ENCODE measurements around the gene GPANK1. TPM values are rescaled to one million over a fixed set of nuclear protein-coding genes. Genes with fewer than 3 reads are reported as not detected.

The GPANK1 gene
- total RNA-seq, 1 donor from 2014 or later, result 21.0 TPM

DNA sequence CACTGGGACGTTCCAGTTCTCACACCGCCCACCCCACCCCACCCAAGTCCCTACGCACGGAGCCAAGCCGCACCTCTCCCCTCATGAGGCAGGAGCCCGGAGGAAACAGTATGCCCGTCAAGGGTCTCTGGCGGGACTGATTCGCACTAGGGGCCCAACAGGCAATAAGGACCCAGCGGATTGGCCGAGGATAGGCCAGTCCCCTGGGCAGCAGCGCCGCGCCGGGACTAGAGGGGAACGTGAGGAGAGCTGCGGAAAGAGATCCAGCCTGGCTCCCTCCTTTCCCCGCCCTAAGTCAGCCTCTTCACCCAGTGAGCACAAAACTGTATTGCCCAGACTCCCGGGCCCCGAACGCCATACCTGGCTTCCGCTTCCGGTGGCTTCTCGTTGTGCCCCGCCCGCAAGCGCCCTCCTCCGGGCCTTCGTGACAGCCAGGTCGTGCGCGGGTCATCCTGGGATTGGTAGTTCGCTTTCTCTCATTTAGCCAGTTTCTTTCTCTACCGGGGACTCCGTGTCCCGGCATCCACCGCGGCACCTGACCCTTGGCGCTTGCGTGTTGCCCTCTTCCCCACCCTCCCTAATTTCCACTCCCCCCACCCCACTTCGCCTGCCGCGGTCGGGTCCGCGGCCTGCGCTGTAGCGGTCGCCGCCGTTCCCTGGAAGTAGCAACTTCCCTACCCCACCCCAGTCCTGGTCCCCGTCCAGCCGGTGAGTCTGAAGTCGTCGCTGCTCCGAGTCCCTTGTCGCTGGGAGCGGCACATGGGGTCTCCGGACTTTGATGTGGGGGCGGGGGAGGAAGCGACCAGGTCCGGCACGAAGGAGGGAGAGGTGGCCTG is 922 bp upstream of the GPANK1 start, which contains the start of gene CSNK2B:
TSS of gene CSNK2B (plus strand) at position 580 of the 836 bp plus-strand sequence. CDS start 752 bp downstream, outside the sequence.
- Histone ChIP-seq H2AFZ (replicated peaks) (peak within 1 kb of the TSS; percentile 88), H3K4me3 (peak within 1 kb of the TSS; percentile 90), H3K9me3 (ENCODE audit: low read depth) (no peaks in the 10 kb centered on the region), H3K36me3 (no peaks in the 10 kb centered on the region), H3F3A (ENCODE audit: low read depth) (peaks cover 33% of the 10 kb centered on the region), H3K4me1 (peaks cover 17% of the 10 kb centered on the region), H3K9ac (peak within 1 kb of the TSS; percentile 84), H4K20me1 (ENCODE audit: low read depth) (no peaks in the 10 kb centered on the region), H3K79me2 (ENCODE audit: low read depth) (peaks cover 57% of the 10 kb centered on the region), H3K27me3 (no peaks in the 10 kb centered on the region), H3K4me2 (peak within 1 kb of the TSS; percentile 85), H3K27ac (peak within 1 kb of the TSS; percentile 93)
- Mint-ChIP-seq H3K4me1 (peaks cover 41% of the 10 kb centered on the region), H3K27me3 (ENCODE audit: insufficient read depth, low read depth) (peaks cover 5% of the 10 kb centered on the region), H3K9me3 (no peaks in the 10 kb centered on the region), H3K27ac (peak within 1 kb of the TSS; percentile 97), H3K4me3 (peak within 1 kb of the TSS; percentile 97), H3K36me3 (peaks cover 23% of the 10 kb centered on the region)
- TF ChIP-seq EZH2 (IDR thresholded peaks at IDR 0.05), result no peak
- TF ChIP-seq EZH2phosphoT487 (IDR thresholded peaks at IDR 0.05), result no peak
- TF ChIP-seq, protein P1, sequence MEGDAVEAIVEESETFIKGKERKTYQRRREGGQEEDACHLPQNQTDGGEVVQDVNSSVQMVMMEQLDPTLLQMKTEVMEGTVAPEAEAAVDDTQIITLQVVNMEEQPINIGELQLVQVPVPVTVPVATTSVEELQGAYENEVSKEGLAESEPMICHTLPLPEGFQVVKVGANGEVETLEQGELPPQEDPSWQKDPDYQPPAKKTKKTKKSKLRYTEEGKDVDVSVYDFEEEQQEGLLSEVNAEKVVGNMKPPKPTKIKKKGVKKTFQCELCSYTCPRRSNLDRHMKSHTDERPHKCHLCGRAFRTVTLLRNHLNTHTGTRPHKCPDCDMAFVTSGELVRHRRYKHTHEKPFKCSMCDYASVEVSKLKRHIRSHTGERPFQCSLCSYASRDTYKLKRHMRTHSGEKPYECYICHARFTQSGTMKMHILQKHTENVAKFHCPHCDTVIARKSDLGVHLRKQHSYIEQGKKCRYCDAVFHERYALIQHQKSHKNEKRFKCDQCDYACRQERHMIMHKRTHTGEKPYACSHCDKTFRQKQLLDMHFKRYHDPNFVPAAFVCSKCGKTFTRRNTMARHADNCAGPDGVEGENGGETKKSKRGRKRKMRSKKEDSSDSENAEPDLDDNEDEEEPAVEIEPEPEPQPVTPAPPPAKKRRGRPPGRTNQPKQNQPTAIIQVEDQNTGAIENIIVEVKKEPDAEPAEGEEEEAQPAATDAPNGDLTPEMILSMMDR (IDR thresholded peaks at IDR 0.05), result no peak
- DNase-seq (ENCODE audit: low spot score), result peak; percentile 98

DNA sequence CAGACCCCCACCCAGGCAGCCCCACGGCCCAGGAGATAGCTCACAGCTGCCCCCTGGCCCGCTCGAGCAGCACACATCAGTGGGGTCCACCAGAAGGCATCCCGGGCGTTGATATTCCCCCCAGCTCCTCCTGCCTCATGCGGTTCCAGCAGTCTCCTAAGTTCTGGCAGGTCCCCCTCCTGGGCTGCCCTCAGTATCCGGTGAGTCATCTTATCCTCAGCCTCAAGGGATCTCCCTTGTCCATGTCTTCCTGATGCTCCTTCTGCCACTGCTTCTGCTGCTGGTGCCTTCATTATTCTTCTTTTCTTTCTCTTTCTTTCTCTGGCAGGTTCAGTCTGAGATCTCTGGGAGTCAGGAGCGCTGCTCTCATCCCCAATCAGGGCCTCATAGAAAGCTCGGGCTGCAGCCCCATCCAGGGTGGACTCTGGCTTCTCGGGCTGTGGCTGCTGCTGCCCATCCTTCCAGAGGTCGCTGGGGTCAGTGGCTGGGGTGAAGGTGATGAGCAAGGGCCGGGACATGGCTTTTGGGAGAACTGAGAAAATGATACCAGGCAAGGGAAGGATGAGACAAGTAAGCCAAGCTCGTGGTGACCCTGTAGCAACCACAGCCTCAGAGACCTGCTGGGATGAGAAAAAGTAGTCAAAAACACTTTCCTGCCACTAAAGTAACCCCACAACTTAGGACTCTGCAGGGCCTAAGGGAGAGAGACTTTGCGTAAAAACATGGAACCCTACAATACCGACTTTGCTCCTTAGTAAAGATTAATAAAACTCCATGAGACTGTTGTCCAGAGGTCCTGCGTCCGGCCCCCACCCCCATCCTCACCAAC is 622 bp downstream of the GPANK1 start:
- Mint-ChIP-seq H3K36me3 (peaks cover 18% of the 10 kb centered on the region), H3K9me3 (no peaks in the 10 kb centered on the region), H3K27me3 (ENCODE audit: insufficient read depth, low read depth) (peaks cover 5% of the 10 kb centered on the region), H3K4me1 (peaks cover 51% of the 10 kb centered on the region), H3K27ac (peak overlapping the region; percentile 97), H3K4me3 (peak overlapping the region; percentile 97)
- H3K4me2 ChIP-seq, result peak overlapping the region; percentile 85
- no peaks in the 10 kb centered on the region for H3K9me3 ChIP-seq (ENCODE audit: low read depth)
- peaks cover 27% of the 10 kb centered on the region for H3K4me1 ChIP-seq
- no peak for DNase-seq (ENCODE audit: low spot score)
- TF ChIP-seq EZH2phosphoT487 (IDR thresholded peaks at IDR 0.05) (no peak), EZH2 (IDR thresholded peaks at IDR 0.05) (no peak)
- TF ChIP-seq, protein P1 (IDR thresholded peaks at IDR 0.05), result no peak
- H3K27me3 ChIP-seq, result no peaks in the 10 kb centered on the region
- no peaks in the 10 kb centered on the region for H3K36me3 ChIP-seq
- peaks cover 70% of the 10 kb centered on the region for H3K79me2 ChIP-seq (ENCODE audit: low read depth)
- peaks cover 38% of the 10 kb centered on the region for H3F3A ChIP-seq (ENCODE audit: low read depth)
- H4K20me1 ChIP-seq (ENCODE audit: low read depth), result peaks cover 10% of the 10 kb centered on the region
- H3K4me3 ChIP-seq, result peak overlapping the region; percentile 90
- H3K27ac ChIP-seq, result peak overlapping the region; percentile 93
- peak overlapping the region; percentile 88 for H2AFZ ChIP-seq (replicated peaks)
- H3K9ac ChIP-seq, result peak overlapping the region; percentile 54

DNA sequence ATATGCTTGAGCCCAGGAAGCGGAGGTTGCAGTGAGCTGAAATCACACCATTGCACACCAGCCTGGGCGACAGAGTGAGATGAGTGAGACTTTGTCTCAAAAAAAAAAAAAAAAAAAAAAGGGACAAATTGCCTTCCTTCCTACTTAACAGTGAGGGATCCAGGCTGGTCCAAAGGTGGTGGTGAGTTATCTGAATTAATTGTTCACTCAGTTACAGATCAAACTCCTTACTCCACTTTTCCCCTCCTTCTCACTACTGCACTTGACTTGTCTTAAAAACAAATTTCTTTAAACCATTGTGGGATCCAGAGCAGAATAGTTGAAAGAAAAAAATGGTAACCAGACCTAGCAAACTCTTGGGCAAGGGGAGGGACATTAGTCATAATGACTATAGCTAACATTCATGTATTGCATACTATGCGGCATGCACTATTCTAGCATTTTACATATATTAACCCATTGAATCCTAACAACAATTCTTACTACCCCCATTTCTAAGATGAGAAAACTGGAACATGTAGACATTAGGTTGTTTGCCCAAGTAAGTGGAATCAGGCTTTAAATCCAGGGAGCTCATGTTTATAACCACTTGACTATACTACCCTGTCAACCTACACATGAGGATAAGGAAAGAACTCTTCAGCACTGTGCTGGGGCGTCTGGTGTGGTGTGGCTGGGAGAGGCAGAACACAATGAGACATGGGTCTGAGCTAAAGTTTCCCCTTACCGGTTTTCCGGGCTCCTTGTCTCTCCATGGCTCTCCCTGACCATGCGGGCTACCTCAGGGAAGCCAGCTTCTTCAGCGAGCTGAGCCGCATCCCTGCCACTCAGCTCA is 1.5 kb downstream of the GPANK1 start:
- Histone ChIP-seq H3K9me3 (ENCODE audit: low read depth) (no peaks in the 10 kb centered on the region), H3K4me2 (peak overlapping the region; percentile 85), H3K36me3 (no peaks in the 10 kb centered on the region), H3K4me1 (peaks cover 31% of the 10 kb centered on the region), H3K9ac (peak overlapping the region; percentile 54), H3K4me3 (peak overlapping the region; percentile 90), H3K27me3 (no peaks in the 10 kb centered on the region), H3K27ac (no peak overlapping the region), H2AFZ (replicated peaks) (no peak overlapping the region), H3F3A (ENCODE audit: low read depth) (peaks cover 38% of the 10 kb centered on the region), H3K79me2 (ENCODE audit: low read depth) (peaks cover 71% of the 10 kb centered on the region), H4K20me1 (ENCODE audit: low read depth) (peaks cover 10% of the 10 kb centered on the region)
- Mint-ChIP-seq H3K4me3 (peak overlapping the region; percentile 97), H3K36me3 (peaks cover 17% of the 10 kb centered on the region), H3K4me1 (peaks cover 59% of the 10 kb centered on the region), H3K9me3 (no peaks in the 10 kb centered on the region), H3K27ac (no peak overlapping the region), H3K27me3 (ENCODE audit: insufficient read depth, low read depth) (peaks cover 5% of the 10 kb centered on the region)
- DNase-seq (ENCODE audit: low spot score), result no peak
- TF ChIP-seq, protein P1 (IDR thresholded peaks at IDR 0.05), result no peak
- TF ChIP-seq EZH2 (IDR thresholded peaks at IDR 0.05) (no peak), EZH2phosphoT487 (IDR thresholded peaks at IDR 0.05) (no peak)

All from neural progenitor cell (in vitro differentiated cells).